Fibroblast of villous mesenchyme (primary cell): ENCODE results near the gene NLGN1. TPM values are rescaled to one million over a fixed set of nuclear protein-coding genes. Genes with fewer than 3 reads are reported as not detected.
"Not testable (repeated sequence)": the region's sequence is repeated elsewhere in the genome, so short reads cannot be mapped to it uniquely, and the experiment has no call there.

Source experiments
- DNase-seq: peaks from one replicate; pipeline ENCODE4 v3.0.0-alpha.2; 2010; ENCODE audit warnings: low read depth
- H3K4me3 ChIP-seq: 2 replicates; pipeline ENCODE4 v1.5.1; 2011; ENCODE audit warnings: low read depth, mild to moderate bottlenecking, low read length
- CTCF ChIP-seq: IDR thresholded peaks from 2 replicates; pipeline ENCODE4 v1.5.1; 2012; ENCODE audit warnings: low read depth, mild to moderate bottlenecking, low read length; ENCODE audit not compliant: insufficient read depth
- total RNA-seq: library from RNA; depleted of rRNA; stranded (reverse); fragments of >200 nt; gene quantifications from 2 replicates; pipeline ENCODE4 v1.2.3, GENCODE V29; 2012

The NLGN1 gene
- total RNA-seq, 1 donor: 18.1 TPM

- no peak overlapping the region for H3K4me3 ChIP-seq
- TF ChIP-seq CTCF: no peak
- DNase-seq: peak; percentile 31
Observed at GRCh38 chr3:173502983-173503568, 105.5 kb downstream of the NLGN1 start.

- no peak for TF ChIP-seq CTCF
- no peak overlapping the region for H3K4me3 ChIP-seq
- no peak for DNase-seq
Observed at GRCh38 chr3:173510565-173510964, 113.0 kb downstream of the NLGN1 start.

GRCh38 chr3:173513123-173513522 lies 115.6 kb downstream of the NLGN1 start:
- TF ChIP-seq CTCF: no peak
- no peak for DNase-seq
- H3K4me3 ChIP-seq: no peak overlapping the region

GRCh38 chr3:173529062-173529711 lies 131.6 kb downstream of the NLGN1 start:
- no peak overlapping the region for H3K4me3 ChIP-seq
- peak; percentile 31 for TF ChIP-seq CTCF
- peak; percentile 3 for DNase-seq

GRCh38 chr3:173531602-173532001 lies 134.1 kb downstream of the NLGN1 start:
- no peak for TF ChIP-seq CTCF
- H3K4me3 ChIP-seq: no peak overlapping the region
- DNase-seq: no peak

- H3K4me3 ChIP-seq: no peak overlapping the region
- no peak for DNase-seq
- no peak for TF ChIP-seq CTCF
Observed at GRCh38 chr3:173538410-173538809, 140.9 kb downstream of the NLGN1 start.

- DNase-seq, H3K4me3 ChIP-seq: not testable (repeated sequence)
Observed at GRCh38 chr3:173545590-173545989, 148.0 kb downstream of the NLGN1 start.
